ENCODE measurements around the gene ASPHD2. TPM values are rescaled to one million over a fixed set of nuclear protein-coding genes. Genes with fewer than 3 reads are reported as not detected.

Gene ASPHD2
- polyA plus RNA-seq, 1 of the 3 experiments (the other 2 are of a cell fraction), result 2.2 TPM

DNA sequence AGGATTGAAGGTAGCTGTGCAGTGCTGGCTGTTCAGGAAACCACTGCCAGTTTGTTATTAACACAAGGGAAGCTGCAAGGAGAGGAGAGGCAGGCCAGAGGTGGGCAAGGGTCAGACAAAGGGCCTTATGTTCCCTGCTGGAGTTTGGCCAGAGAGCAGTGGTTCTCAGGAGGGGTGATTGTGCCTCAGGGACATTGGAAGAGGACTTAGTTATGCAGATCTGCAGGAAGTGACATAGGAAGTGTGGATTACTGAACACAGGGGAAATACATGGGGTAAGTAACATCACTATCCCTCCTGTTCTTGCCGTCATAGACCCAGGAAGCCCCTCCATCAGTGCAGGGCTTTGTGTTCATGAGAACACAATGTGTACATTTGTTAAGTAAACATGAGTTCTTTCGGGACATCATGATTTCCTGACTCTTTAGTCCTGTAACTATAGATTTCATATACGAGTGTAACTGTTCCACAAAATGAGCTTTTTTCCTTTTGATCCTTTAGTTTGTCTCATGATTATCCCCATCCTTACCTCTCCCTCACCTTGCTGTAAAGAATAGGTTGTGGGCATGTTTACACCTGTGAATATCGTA, 60.5 kb downstream of the ASPHD2 start:
- ChIA-PET POLR2A (no interaction called here), CTCF (interaction anchor here (1.0 kb wide), 1 partner anchor 125 kb away, joined by 3 read pairs; no protein-coding TSS in a partner anchor)
- 87% methylated on average over 4 of the region's 4 CpGs for WGBS (ENCODE audit: low lambda C conversion rate)
- H3K9me2 ChIP-seq, result no peaks in the 10 kb centered on the region
- no peak overlapping the region for H3K9ac ChIP-seq
- H4K20me1 ChIP-seq (ENCODE audit: insufficient read depth), result no peaks in the 10 kb centered on the region
- DNase-seq, result no peak
- peaks cover 28% of the 10 kb centered on the region; the same call in 1 of the 2 replicates for H3K79me2 ChIP-seq (ENCODE audit: insufficient read depth)
- no peak overlapping the region for H3K4me2 ChIP-seq
- H3K27me3 ChIP-seq (ENCODE audit: insufficient read depth), result no peaks in the 10 kb centered on the region
- no peaks in the 10 kb centered on the region for H3K9me3 ChIP-seq
- no peak overlapping the region for H3K4me3 ChIP-seq (ENCODE audit: low read depth in 2 of 2, low read length in 1 of 2)
- no peak overlapping the region for H2AFZ ChIP-seq (ENCODE audit: low read depth)
- peaks cover 35 to 62% of the 10 kb centered on the region in 2 experiments for H3K36me3 ChIP-seq (replicated peaks in 1 of 2; ENCODE audit: control insufficient read depth in 1 of 2, insufficient read depth in 2 of 2, low read length in 1 of 2)
- H3K4me1 ChIP-seq (ENCODE audit: control insufficient read depth in 1 of 2, insufficient read depth in 2 of 2, low read depth in 1 of 2, low read length in 1 of 2), result peaks cover 0 to 6% of the 10 kb centered on the region in 2 experiments; a peak in 2 of 4 replicates
- no peak overlapping the region for H3K27ac ChIP-seq (ENCODE audit: low read depth in 2 of 2, low read length in 1 of 2)
- H3F3A ChIP-seq (replicated peaks; ENCODE audit: insufficient read depth), result peaks cover 7% of the 10 kb centered on the region
- TF ChIP-seq YY1 (IDR thresholded peaks at IDR 0.05; ENCODE audit: low read depth) (no peak), POLR2AphosphoS5 (IDR thresholded peaks at IDR 0.05; ENCODE audit: low read depth, low read length) (0 out of 2 replicates have a peak, but pooled peaks have one; percentile 6), ZBTB33 (IDR thresholded peaks at IDR 0.05; ENCODE audit: borderline replicate concordance, low read depth) (no peak)

DNA sequence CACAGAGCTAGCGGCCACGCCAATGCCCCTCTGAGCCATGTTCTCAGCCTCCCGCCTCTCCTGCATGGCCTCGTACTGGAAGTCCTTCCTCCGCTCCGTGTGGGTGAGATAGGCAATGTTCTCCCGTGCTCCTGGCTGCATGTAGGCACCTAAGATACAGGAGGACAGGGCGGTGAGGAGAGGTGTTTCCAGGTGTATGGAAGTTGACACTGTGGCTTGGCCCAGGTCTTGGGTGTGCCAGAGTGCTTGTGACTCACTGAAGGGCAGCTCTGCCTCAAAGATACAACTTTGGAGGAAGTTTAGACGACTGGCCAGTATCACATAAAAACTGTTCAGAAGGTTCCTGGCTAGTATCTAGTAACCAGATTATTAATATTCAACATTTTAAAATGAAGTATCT, 63.2 kb downstream of the ASPHD2 start:
- no peak overlapping the region for H3K9ac ChIP-seq
- H3K4me1 ChIP-seq (ENCODE audit: control insufficient read depth in 1 of 2, insufficient read depth in 2 of 2, low read depth in 1 of 2, low read length in 1 of 2), result no peaks in the 10 kb centered on the region
- H3K4me3 ChIP-seq (ENCODE audit: low read depth in 2 of 2, low read length in 1 of 2), result no peak overlapping the region
- H3K9me2 ChIP-seq, result no peaks in the 10 kb centered on the region
- ChIA-PET POLR2A (interaction anchor here (0.7 to 1.5 kb wide), 3 partner anchors 8 to 175 kb away, joined by 3 to 6 read pairs (median 3); partner anchors contain the start of genes HPS4 and SRRD), CTCF (interaction anchor here (1.0 to 2.5 kb wide), 3 partner anchors 9 to 31 kb away, joined by 3 to 12 read pairs (median 5); partner anchors contain the start of genes HPS4 and SRRD)
- H3K36me3 ChIP-seq (replicated peaks in 1 of 2; ENCODE audit: control insufficient read depth in 1 of 2, insufficient read depth in 2 of 2, low read length in 1 of 2), result peaks cover 54 to 84% of the 10 kb centered on the region in 2 experiments
- TF ChIP-seq TCF12 (IDR thresholded peaks at IDR 0.05), result no peak
- TF ChIP-seq NFIC (IDR thresholded peaks at IDR 0.05; ENCODE audit: borderline replicate concordance), result no peak
- no peak for TF ChIP-seq TEAD4 (IDR thresholded peaks at IDR 0.05; ENCODE audit: borderline replicate concordance, insufficient read depth)
- TF ChIP-seq EZH2phosphoT487 (IDR thresholded peaks at IDR 0.05; ENCODE audit: borderline replicate concordance, low read depth), result no peak
- no peak for TF ChIP-seq REST (IDR thresholded peaks at IDR 0.05; ENCODE audit: low read depth, low read length)
- TF ChIP-seq, protein P1, sequence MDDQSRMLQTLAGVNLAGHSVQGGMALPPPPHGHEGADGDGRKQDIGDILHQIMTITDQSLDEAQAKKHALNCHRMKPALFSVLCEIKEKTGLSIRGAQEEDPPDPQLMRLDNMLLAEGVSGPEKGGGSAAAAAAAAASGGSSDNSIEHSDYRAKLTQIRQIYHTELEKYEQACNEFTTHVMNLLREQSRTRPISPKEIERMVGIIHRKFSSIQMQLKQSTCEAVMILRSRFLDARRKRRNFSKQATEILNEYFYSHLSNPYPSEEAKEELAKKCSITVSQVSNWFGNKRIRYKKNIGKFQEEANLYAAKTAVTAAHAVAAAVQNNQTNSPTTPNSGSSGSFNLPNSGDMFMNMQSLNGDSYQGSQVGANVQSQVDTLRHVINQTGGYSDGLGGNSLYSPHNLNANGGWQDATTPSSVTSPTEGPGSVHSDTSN (IDR thresholded peaks at IDR 0.05), result no peak
- no peak for TF ChIP-seq YY1 (IDR thresholded peaks at IDR 0.05; ENCODE audit: low read depth)
- no peak for TF ChIP-seq FOXM1 (IDR thresholded peaks at IDR 0.05; ENCODE audit: low read depth)
- TF ChIP-seq, protein P2, sequence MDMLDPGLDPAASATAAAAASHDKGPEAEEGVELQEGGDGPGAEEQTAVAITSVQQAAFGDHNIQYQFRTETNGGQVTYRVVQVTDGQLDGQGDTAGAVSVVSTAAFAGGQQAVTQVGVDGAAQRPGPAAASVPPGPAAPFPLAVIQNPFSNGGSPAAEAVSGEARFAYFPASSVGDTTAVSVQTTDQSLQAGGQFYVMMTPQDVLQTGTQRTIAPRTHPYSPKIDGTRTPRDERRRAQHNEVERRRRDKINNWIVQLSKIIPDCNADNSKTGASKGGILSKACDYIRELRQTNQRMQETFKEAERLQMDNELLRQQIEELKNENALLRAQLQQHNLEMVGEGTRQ (IDR thresholded peaks at IDR 0.05; ENCODE audit: borderline replicate concordance, low read depth, low read length), result no peak
- no peaks in the 10 kb centered on the region for H3K27me3 ChIP-seq (ENCODE audit: insufficient read depth)
- H3K27ac ChIP-seq (ENCODE audit: low read depth in 2 of 2, low read length in 1 of 2), result no peak overlapping the region
- H3K4me2 ChIP-seq, result no peak overlapping the region
- H3K79me2 ChIP-seq (ENCODE audit: insufficient read depth), result peaks cover 4% of the 10 kb centered on the region; the same call in 1 of the 2 replicates
- H2AFZ ChIP-seq (ENCODE audit: low read depth), result no peak overlapping the region
- WGBS (ENCODE audit: low lambda C conversion rate), result 95% methylated on average over 9 of the region's 9 CpGs
- peaks cover 7% of the 10 kb centered on the region for H3F3A ChIP-seq (replicated peaks; ENCODE audit: insufficient read depth)
- no peak for DNase-seq
- no peaks in the 10 kb centered on the region for H3K9me3 ChIP-seq
- no peaks in the 10 kb centered on the region for H4K20me1 ChIP-seq (ENCODE audit: insufficient read depth)

Measured in SK-N-SH (cell line).